ENCODE results near the gene IL11RA. TPM values are rescaled to one million over a fixed set of nuclear protein-coding genes. Genes with fewer than 3 reads are reported as not detected.
A peak's percentile ranks its signal among the peaks of the same experiment; 100 is the strongest.

IL11RA gene
- total and polyA plus RNA-seq, 8 donors: 4.4 to 57.4 (median 22.7) TPM

GRCh38 chr9:34694811-34695210, 42.8 kb downstream of the IL11RA start:
- Histone ChIP-seq H3K27ac (no peak overlapping the region), H3K9me3 (no peaks in the 10 kb centered on the region), H3K36me3 (no peaks in the 10 kb centered on the region), H3K27me3 (no peaks in the 10 kb centered on the region), H3K4me1 (peaks cover 0 to 16% (median 0%) of the 10 kb centered on the region in 4 donors), H3K4me3 (no peak overlapping the region)
- no peak for DNase-seq
- TF ChIP-seq POLR2A (IDR thresholded peaks at IDR 0.05): no peak
- no peak for TF ChIP-seq EP300 (IDR thresholded peaks at IDR 0.05)
- no peak for TF ChIP-seq POLR2AphosphoS5 (IDR thresholded peaks at IDR 0.05)
- no peak for TF ChIP-seq CTCF (IDR thresholded peaks at IDR 0.05)
- intact Hi-C loops (cut with DNase I; ENCODE audit: low total_unique reads): no loop called here

GRCh38 chr9:34701023-34701768, 49.2 kb downstream of the IL11RA start:
- DNase-seq: peak; percentile 80 to 92
- no peaks in the 10 kb centered on the region for H3K9me3 ChIP-seq
- intact Hi-C loops (cut with DNase I; ENCODE audit: low total_unique reads): no loop called here
- H3K4me1 ChIP-seq: peaks cover 0 to 15% (median 7%) of the 10 kb centered on the region in 4 donors
- no peak for TF ChIP-seq EP300 (IDR thresholded peaks at IDR 0.05)
- peak in 1 of 3 donors; percentile 32 for TF ChIP-seq POLR2AphosphoS5 (IDR thresholded peaks at IDR 0.05)
- peak in 5 of 7 experiments; percentile 77 to 91 (median 90) for TF ChIP-seq CTCF (IDR thresholded peaks at IDR 0.05)
- peak overlapping the region; percentile 62 to 89 (median 72) for H3K4me3 ChIP-seq
- H3K36me3 ChIP-seq: no peaks in the 10 kb centered on the region
- H3K27ac ChIP-seq: peak overlapping the region; percentile 55 to 89 (median 77)
- no peaks in the 10 kb centered on the region for H3K27me3 ChIP-seq
- WGBS, 5 donors: 6 to 17% (median 8%) methylated on average over 19 to 52 of the region's 52 CpGs

- Histone ChIP-seq H3K4me1 (peaks cover 0 to 15% (median 7%) of the 10 kb centered on the region in 4 donors), H3K36me3 (no peaks in the 10 kb centered on the region), H3K9me3 (no peaks in the 10 kb centered on the region), H3K4me3 (peak overlapping the region; percentile 62 to 89 (median 72)), H3K27me3 (no peaks in the 10 kb centered on the region), H3K27ac (peak overlapping the region; percentile 55 to 89 (median 77))
- TF ChIP-seq EP300 (IDR thresholded peaks at IDR 0.05): no peak
- peak in 5 of 7 experiments; percentile 96 to 99 (median 97) for TF ChIP-seq CTCF (IDR thresholded peaks at IDR 0.05)
- TF ChIP-seq POLR2AphosphoS5 (IDR thresholded peaks at IDR 0.05): peak in 2 of 3 donors; percentile 37 to 71
- no peak for TF ChIP-seq POLR2A (IDR thresholded peaks at IDR 0.05)
- intact Hi-C loops (cut with DNase I; ENCODE audit: low total_unique reads): no loop called here
- 3% methylated on average over 21 to 30 of the region's 30 CpGs for WGBS, 5 donors
- DNase-seq: peak; percentile 89 to 95
Observed at GRCh38 chr9:34701769-34702736, 50.1 kb downstream of the IL11RA start.

- no peak overlapping the region for H3K27ac ChIP-seq
- 80 to 90% (median 87%) methylated on average over 2 of the region's 2 CpGs for WGBS, 5 donors
- no peaks in the 10 kb centered on the region for H3K36me3 ChIP-seq
- no peaks in the 10 kb centered on the region for H3K27me3 ChIP-seq
- TF ChIP-seq CTCF (IDR thresholded peaks at IDR 0.05) (no peak), POLR2AphosphoS5 (IDR thresholded peaks at IDR 0.05) (no peak), EP300 (IDR thresholded peaks at IDR 0.05) (no peak), POLR2A (IDR thresholded peaks at IDR 0.05) (no peak)
- H3K9me3 ChIP-seq: no peaks in the 10 kb centered on the region
- H3K4me3 ChIP-seq: no peak overlapping the region
- DNase-seq: no peak
- intact Hi-C loops (cut with DNase I; ENCODE audit: low total_unique reads): no loop called here
- peaks cover 3 to 12% (median 9%) of the 10 kb centered on the region in 4 donors for H3K4me1 ChIP-seq
Observed at GRCh38 chr9:34707130-34707529, 55.1 kb downstream of the IL11RA start.

All from stomach (tissue), 9 donors.